Osteocyte (in vitro differentiated cells): ENCODE data around the gene DBP. TPM values are rescaled to one million over a fixed set of nuclear protein-coding genes. Genes with fewer than 3 reads are reported as not detected.
"Not testable (repeated sequence)": the region's sequence is repeated elsewhere in the genome, so short reads cannot be mapped to it uniquely, and the experiment has no call there.

Source experiments
- DNase-seq: peaks from one replicate; pipeline ENCODE4 v3.0.0; 2021; ENCODE audit warnings: mixed read lengths; ENCODE audit not compliant: unreplicated experiment; ENCODE audit errors: extremely low spot score
- H3K27ac Mint-ChIP-seq: one replicate; pipeline ENCODE4 v1.8.0; 2021; ENCODE audit warnings: mild to moderate bottlenecking, mixed read lengths; ENCODE audit not compliant: unreplicated experiment
- H3K27me3 Mint-ChIP-seq: one replicate; pipeline ENCODE4 v1.8.0; 2021; ENCODE audit warnings: mixed read lengths; ENCODE audit not compliant: unreplicated experiment
- H3K36me3 Mint-ChIP-seq: one replicate; pipeline ENCODE4 v1.8.0; 2021; ENCODE audit warnings: mixed read lengths; ENCODE audit not compliant: unreplicated experiment
- H3K4me1 Mint-ChIP-seq: one replicate; pipeline ENCODE4 v1.8.0; 2021; ENCODE audit warnings: mixed read lengths; ENCODE audit not compliant: unreplicated experiment
- H3K4me3 Mint-ChIP-seq: one replicate; pipeline ENCODE4 v1.8.0; 2021; ENCODE audit warnings: mild to moderate bottlenecking, moderate library complexity, mixed read lengths; ENCODE audit not compliant: unreplicated experiment
- H3K9me3 Mint-ChIP-seq: one replicate; pipeline ENCODE4 v1.8.0; 2021; ENCODE audit warnings: mixed read lengths; ENCODE audit not compliant: unreplicated experiment
- total RNA-seq: library from RNA; stranded (reverse); gene quantifications from 2 replicates; pipeline ENCODE4 v1.2.1, GENCODE V29; 2021
- TF ChIP-seq, protein P1 (sequence below): fragments of 200-600 bp; sonication (generic); IDR thresholded peaks from 2 replicates; pipeline ENCODE4 v1.5.0; 2021; ENCODE audit warnings: antibody characterized with exemption, mild to moderate bottlenecking, moderate library complexity

DBP gene
- total RNA-seq, 1 donor from 2014 or later: 20.3 TPM

DNA sequence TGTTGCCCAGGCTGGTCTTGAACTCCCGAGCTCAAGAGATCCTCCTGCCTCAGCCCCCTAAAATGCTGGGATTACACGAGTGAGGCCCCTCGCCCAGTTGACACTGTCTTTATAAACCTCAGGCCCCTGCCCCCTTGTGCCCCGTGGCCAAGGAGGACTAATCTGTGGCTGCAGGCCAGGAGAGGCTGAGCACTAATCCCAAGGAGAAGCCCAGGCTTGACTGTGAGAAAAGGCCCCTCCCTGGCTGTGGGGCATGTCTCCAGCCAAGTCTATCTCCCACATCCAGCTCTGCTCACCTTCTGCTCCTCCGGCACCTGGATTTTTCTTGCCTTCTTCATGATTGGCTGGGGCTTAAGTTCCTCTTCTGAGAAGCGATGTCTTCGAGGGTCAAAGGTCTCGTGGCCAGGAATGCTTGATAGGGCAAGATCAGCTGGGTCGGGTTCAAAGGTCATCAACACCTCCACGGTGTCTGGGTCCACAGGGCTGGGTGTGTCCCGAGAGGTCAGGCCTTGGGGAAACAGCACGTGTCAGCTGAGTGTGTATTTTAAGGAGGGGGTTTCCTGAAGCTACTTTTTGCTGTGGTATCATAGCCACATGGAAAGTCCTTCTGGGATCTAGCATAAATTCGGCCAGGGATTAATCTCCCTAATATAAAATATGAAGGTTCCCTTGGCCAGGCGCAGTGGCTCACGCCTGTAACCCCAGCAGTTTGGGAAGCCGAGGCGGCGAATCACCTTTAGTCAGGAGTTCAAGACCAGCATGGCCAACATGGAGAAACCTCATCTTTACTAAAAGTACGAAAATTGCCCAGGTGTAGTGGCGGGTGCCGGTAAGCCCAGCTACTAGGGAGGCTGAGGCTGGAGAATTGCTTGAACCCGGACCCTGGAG lies 3.8 kb downstream of the DBP start:
- TF ChIP-seq, protein P1, sequence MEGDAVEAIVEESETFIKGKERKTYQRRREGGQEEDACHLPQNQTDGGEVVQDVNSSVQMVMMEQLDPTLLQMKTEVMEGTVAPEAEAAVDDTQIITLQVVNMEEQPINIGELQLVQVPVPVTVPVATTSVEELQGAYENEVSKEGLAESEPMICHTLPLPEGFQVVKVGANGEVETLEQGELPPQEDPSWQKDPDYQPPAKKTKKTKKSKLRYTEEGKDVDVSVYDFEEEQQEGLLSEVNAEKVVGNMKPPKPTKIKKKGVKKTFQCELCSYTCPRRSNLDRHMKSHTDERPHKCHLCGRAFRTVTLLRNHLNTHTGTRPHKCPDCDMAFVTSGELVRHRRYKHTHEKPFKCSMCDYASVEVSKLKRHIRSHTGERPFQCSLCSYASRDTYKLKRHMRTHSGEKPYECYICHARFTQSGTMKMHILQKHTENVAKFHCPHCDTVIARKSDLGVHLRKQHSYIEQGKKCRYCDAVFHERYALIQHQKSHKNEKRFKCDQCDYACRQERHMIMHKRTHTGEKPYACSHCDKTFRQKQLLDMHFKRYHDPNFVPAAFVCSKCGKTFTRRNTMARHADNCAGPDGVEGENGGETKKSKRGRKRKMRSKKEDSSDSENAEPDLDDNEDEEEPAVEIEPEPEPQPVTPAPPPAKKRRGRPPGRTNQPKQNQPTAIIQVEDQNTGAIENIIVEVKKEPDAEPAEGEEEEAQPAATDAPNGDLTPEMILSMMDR: no peak
- DNase-seq: no peak
- H3K36me3 Mint-ChIP-seq: peaks cover 7% of the 10 kb centered on the region
- H3K9me3 Mint-ChIP-seq: no peaks in the 10 kb centered on the region
- H3K27me3 Mint-ChIP-seq: no peaks in the 10 kb centered on the region
- peak overlapping the region; percentile 93 for H3K27ac Mint-ChIP-seq
- H3K4me3 Mint-ChIP-seq: peak overlapping the region; percentile 76
- H3K4me1 Mint-ChIP-seq: peaks cover 75% of the 10 kb centered on the region

DNA sequence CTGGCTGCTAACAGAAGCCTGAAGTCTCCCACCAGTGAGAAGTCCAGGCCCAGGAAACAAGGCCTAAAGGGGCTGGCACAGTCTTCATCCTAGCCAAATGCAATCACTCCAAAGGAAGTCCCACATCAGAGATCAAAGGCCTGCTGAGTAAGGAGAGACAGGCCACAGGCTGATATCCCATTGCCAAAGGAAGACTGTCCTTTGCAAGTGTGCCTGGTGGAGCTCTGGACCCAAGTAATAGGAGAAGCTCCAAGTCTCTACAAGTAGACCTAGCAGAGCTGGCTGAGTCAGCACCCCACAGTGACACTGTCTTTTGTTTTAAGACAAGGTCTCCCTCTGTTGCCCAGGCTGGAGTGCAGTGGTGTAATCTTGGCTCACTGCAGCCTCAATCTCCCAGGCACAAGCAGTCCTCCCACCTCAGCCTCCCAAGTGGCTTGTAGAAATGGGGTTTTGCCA lies 4.5 kb downstream of the DBP start:
- H3K27ac Mint-ChIP-seq: peak overlapping the region; percentile 93
- no peaks in the 10 kb centered on the region for H3K9me3 Mint-ChIP-seq
- H3K4me3 Mint-ChIP-seq: no peak overlapping the region
- H3K36me3 Mint-ChIP-seq: peaks cover 7% of the 10 kb centered on the region
- TF ChIP-seq, protein P1: no peak
- no peaks in the 10 kb centered on the region for H3K27me3 Mint-ChIP-seq
- H3K4me1 Mint-ChIP-seq: peaks cover 71% of the 10 kb centered on the region
- no peak for DNase-seq

- not testable (repeated sequence) for DNase-seq, H3K4me3 Mint-ChIP-seq, H3K9me3 Mint-ChIP-seq
These were observed 4.9 kb downstream of the DBP start for GRCh38 chr19:48632286-48632685.

DNA sequence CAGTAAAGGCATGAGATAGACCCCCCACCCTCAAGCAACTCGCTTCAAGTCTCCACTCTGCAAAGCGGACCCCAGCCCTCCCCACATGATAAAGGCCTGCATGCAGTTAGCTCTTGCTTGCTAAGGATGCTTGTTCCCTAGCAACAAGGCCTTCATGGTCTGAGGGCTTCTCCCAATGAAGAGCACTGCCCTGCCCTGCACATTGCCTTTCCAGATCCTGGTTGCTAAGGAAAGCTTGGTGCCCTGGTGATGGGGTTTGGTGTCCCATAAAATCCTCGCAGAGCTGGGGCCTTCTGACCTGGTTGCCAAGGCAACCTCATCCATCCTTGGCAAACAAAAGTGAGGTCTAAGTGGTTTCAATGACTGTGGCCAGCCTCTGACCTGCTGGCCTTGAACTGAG lies 6.0 kb downstream of the DBP start:
- H3K27me3 Mint-ChIP-seq: no peaks in the 10 kb centered on the region
- peak overlapping the region; percentile 92 for H3K27ac Mint-ChIP-seq
- H3K36me3 Mint-ChIP-seq: peaks cover 7% of the 10 kb centered on the region
- H3K4me3 Mint-ChIP-seq: peak overlapping the region; percentile 60
- no peaks in the 10 kb centered on the region for H3K9me3 Mint-ChIP-seq
- no peak for DNase-seq
- TF ChIP-seq, protein P1: no peak
- H3K4me1 Mint-ChIP-seq: peaks cover 63% of the 10 kb centered on the region

More at GRCh38 chr19:48632286-48632685, 4.9 kb downstream of the DBP start:
- H3K27me3 Mint-ChIP-seq, H3K36me3 Mint-ChIP-seq: not testable (repeated sequence)
- H3K4me1 Mint-ChIP-seq: peaks cover 68% of the 10 kb centered on the region
- H3K27ac Mint-ChIP-seq: peak overlapping the region; percentile 93

DNA sequence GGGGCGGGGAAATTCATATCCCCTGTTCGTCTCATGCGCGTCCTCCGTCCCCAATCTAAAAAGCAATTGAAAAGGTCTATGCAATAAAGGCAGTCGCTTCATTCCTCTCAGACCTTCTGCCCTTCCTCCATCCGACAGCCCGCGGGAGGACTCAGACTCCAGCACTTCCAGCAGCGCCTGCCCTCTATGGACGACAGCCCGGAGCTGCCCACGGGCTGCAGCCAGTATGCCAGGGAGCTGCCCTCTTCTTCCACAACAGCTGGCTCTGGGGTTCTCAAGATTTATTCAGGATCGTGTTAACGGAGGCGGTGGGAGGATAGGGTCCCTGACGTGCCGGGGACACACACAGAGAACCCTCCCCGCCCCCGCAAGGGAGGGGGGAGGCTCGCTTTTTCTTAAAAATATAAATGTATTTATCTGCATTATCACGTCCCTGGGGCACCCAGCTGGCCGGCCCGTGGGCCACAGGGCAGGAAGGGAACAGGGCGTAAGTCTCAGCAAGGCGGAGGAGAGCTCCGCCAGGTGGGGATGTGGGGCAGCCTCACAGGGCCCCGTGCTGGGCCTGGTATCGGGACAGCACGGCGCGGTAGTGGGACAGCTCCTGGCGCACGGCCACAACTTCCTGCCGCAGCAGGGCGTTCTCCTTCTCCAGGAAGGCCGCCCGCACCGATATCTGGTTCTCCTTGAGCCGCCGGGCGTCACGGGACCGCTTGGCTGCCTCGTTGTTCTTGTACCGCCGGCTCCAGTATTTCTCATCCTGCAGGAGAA lies 6.7 kb downstream of the DBP start:
- TF ChIP-seq, protein P1: peak; percentile 45
- no peaks in the 10 kb centered on the region for H3K9me3 Mint-ChIP-seq
- no peak for DNase-seq
- H3K27me3 Mint-ChIP-seq: no peaks in the 10 kb centered on the region
- peak overlapping the region; percentile 60 for H3K4me3 Mint-ChIP-seq
- peaks cover 60% of the 10 kb centered on the region for H3K4me1 Mint-ChIP-seq
- H3K27ac Mint-ChIP-seq: peak overlapping the region; percentile 92
- peaks cover 7% of the 10 kb centered on the region for H3K36me3 Mint-ChIP-seq
